NCI-H146 treated with DMSO at 0.1 percent for 48 hours (cell line): ENCODE results near the gene HLA-DOB.

ENCODE experiments used
- DNase-seq: peaks from one replicate; lab custom pipeline; 2025; ENCODE audit not compliant: unreplicated experiment; lab: John Stamatoyannopoulos, UW

The HLA-DOB gene

DNA sequence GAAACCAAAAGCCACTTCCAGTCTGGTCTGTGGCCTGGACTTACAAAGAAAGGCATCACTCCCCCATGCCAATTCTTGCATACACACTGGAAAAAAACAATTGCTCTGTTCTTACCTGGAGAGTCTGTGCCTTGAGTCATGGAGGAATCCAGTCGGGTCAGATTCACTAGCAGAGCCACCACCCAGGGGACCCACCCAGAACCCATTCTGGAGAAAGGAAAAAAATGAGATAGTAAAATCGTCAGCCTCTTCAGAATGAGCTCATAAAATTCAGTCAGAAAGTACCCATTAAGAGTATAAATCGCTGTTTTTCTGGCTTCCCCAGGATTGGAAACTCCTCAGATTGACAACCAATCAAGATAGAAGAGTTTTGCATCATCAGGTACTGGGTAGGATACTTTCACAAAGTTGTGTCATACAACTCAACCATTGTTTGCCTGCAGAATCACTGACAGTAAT, at the start of gene HLA-DOB:
TSS of gene HLA-DOB (minus strand) at position 257 of the 459 bp plus-strand sequence. CDS start at position 206, 51 bp downstream.
- no peak for DNase-seq

DNA sequence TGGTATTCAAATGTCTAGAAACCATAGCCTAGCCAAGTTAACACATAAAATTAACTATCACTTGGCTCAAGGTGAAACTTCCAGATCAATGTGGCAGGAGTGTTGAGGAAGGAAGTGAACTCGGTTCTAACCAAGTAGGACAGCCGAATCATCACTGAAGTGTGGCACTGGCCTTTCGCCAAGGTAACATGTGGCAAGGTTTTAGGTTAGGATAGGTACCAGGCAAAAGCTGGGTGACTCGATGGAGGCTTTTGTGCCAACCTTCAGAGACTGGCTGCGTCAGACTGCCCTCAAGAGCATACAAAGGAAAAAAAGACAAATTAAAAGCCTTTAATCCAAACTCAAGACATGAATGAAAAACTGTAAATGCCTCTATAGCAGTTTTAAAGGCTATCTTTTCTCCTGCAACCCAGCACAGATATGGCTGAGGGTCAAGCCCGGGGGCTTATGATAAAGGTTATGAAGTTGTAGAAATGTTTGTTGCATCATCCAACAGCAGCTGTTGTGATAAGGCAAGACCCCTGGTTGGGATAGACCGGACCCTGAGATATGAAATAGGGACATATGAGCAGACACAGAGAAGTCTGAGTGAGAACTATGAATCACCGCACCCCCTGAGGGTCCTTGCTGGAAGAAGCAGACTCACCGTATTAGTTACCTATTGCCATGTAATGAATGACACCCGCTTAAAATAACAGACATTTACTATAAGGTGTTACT, 49.1 kb upstream of the HLA-DOB start:
- no peak for DNase-seq

GRCh38 chr6:32862725-32863124, 45.9 kb upstream of the HLA-DOB start:
- no peak for DNase-seq

GRCh38 chr6:32860674-32861073, 43.9 kb upstream of the HLA-DOB start:
- DNase-seq, result no peak

GRCh38 chr6:32858194-32858593, 41.4 kb upstream of the HLA-DOB start:
- no peak for DNase-seq

DNA sequence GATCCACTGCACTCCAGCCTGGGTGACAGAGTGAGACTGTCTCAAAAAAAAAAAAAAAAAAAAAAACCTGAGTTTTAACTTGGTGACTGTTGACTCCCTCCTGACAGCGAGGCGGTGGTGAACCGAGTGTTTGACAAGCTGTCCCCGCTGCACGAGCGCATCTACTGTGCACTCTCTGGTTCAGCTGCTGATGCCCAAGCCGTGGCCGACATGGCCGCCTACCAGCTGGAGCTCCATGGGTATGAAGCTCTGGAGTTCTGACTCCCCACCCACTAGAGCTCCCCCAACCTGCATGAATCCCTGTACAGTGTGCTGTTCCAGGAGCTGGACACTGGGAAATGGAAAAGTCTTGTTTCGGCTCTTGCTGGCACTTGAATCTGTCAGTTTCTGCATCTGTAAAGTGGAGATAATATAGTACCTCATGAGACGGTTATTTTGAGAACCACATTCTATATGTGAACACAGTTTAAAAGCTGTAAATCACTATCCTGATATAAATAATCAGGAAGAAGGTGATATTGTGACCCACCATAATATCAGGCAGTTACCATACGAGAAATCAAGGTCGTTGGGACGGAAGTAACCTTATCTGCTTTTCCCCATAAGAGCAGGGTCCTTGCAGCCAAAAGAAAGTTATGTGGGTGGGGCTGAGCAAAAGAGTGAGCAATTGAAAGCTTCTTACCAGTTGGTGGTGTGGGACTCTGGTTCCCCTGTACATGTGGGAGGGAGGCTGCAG, 40.5 kb upstream of the HLA-DOB start:
- no peak for DNase-seq

GRCh38 chr6:32855467-32856174, 38.8 kb upstream of the HLA-DOB start:
- DNase-seq, result no peak

DNA sequence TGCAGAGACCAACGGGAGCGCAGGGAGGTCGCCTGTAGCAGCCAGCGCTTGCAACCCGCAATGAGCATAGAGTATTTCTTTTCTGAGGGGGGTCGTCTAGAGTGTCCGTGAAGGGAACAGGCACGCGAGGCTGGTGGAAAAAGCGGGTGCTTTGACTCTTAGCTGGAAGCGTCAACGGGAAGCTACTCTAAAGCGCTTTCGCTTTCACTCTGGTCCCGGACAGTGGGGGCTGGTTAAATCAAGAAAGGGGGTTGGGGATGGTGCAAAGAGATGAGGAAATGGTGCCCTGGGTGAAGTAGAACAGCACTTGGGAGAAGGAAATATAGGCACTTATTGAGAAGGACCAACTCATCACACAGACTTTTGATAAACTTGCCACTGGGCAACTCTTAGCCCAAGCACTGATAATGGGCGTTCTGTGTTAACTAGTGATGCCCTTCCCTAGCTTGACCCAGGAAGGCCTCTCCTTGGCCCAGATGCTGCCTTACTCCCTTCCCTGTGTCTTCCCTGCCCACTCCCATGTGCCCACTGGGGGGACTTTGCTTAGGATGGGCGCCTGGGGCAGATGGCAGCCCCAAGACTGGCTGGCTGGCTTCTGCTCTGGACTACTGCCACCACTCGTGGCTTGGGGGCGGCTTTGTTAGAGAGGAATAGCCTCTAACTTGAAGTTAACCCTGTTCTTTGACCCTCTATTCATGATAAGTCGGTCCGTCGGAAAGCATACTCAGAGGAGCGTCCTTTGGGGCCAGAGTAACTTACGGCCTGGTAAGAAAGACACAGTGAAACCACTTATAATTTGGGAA, 37.8 kb upstream of the HLA-DOB start:
- DNase-seq, result no peak

DNA sequence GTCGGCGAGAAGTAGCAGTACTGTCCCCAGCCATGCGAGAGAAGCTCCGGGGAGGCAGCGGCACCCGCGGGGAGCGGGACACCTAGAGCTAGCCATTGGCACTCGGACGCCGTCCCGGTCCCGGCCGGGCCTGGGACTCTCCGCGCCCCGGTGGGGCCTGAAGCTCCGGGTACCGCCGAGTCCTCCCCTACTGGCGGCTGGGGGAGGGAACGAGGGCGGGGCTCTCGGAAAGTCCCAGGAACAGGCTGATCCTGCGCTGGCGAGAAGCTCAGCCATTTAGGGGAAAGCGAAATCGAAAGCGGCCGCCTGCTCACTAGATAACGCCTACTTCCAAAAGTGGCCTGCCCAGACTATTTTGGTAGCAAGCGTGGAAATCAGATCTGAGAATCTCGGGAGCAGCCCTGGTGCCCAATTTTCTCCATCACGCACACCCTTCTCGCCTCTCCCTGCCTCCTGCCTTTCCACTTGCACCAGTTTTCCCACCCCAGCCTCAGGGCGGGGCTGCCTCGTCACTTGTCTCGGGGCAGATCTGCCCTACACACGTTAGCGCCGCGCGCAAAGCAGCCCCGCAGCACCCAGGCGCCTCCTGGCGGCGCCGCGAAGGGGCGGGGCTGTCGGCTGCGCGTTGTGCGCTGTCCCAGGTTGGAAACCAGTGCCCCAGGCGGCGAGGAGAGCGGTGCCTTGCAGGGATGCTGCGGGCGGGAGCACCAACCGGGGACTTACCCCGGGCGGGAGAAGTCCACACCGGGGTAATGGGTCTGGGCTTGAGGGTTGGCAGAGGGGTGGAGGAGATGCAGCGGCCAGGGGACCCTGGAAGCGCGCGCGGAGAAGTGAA, 37.0 kb upstream of the HLA-DOB start, which contains the start of the genes PSMB9 and TAP1:
TSS of gene PSMB9 (plus strand) at position 652 of the 835 bp plus-strand sequence. CDS start at position 690, 38 bp downstream.
TSS of gene TAP1 (minus strand) at position 164 of the 835 bp plus-strand sequence. CDS start at position 96, 68 bp downstream.
- DNase-seq, result peak; percentile 46

DNA sequence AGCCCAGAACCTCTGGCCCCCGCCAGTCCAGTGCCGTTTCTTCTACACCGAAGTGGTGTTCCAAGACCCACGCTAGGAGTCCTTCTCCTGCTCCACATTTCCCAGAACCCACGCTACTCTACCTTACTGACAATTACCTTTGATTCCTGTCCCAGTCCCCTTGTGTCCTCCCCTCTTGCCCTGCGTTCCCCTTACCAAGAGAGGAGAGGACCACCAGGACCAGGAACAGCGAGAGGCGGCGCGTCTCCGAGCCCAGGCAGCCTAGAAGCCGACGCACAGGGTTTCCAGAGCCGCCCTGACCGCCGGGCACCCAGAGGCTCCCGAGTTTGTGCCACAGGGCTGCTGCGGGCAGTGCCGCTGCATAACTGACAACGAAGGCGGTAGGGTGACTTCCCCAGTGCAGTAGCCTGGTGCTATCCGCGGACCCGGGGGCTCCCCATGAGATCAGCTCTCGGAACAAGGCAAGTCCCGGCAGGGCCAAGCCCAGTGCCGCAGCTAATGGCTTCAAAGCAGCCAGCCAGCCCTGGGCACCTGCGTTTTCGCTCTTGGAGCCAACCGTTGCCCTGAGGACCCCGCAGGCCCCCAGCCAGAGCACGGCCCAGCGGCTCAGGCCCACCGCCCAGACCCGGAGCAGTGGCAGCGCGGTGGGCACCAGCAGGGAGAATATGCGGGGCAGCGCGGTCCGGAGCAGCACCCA, 36.2 kb upstream of the HLA-DOB start:
- DNase-seq, result no peak

DNA sequence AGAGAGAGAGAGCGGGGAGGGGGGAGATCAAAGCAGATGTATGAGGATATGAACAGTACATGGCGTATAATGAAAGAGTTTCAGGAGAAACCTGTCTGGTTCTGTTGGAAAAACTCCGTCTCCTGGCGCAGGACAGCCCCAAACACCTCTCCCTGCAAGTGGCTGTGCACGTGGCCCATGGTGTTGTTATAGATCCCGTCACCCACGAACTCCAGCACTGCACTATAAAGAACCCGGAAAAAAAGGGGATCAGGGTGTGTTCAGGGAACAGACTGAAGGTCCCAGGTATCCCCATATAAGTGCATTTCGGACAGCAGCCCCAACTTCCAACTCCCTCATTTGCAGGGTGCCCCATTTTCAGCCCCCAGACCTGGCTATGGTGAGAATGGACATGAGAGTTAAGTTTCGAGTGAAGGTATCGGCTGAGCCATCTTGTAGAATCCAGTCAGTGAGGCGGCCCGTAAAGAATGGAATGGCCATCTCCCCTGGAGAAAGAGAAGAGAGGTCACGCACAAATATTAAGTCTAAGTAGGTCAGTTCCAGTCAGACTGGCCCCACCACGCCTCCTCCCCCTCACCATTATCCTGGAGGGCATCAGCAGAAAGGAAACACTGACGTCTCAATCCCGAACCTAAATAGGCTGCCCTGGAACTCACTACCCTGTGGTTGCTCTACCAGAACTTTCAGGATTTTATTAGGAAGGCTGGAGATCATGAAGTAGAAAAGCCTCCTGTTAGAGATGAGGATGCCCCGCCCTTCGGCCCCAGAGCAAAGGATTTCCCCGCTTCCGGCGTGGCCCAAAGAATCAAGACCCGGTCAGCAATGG, 35.4 kb upstream of the HLA-DOB start:
- no peak for DNase-seq

DNA sequence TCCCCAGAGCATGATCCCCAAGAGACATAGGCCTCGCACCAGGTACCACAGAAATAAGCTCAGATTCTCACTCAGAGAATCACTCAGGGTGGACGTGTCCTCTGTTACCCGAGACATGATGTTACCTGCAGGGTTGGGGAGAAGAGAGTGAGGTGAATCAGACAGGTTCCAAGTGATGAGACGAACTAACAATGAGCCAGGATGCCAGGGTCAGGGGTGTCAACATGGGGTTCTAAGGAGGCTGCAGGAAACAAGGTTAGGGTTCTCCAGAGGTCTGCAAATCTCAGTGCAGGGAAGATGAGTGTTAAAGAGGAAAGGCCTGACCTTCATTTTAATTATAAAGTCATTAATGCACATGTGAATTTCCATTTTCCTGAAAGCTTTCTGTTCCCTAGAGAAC, 34.2 kb upstream of the HLA-DOB start:
- DNase-seq, result no peak

- DNase-seq, result no peak
These were observed 32.3 kb upstream of the HLA-DOB start for GRCh38 chr6:32849126-32849525.

GRCh38 chr6:32847795-32848194, 31.0 kb upstream of the HLA-DOB start:
- no peak for DNase-seq

GRCh38 chr6:32847004-32847403, 30.2 kb upstream of the HLA-DOB start:
- DNase-seq, result no peak

- DNase-seq, result no peak
These were observed 28.6 kb upstream of the HLA-DOB start for GRCh38 chr6:32845384-32845884.

DNA sequence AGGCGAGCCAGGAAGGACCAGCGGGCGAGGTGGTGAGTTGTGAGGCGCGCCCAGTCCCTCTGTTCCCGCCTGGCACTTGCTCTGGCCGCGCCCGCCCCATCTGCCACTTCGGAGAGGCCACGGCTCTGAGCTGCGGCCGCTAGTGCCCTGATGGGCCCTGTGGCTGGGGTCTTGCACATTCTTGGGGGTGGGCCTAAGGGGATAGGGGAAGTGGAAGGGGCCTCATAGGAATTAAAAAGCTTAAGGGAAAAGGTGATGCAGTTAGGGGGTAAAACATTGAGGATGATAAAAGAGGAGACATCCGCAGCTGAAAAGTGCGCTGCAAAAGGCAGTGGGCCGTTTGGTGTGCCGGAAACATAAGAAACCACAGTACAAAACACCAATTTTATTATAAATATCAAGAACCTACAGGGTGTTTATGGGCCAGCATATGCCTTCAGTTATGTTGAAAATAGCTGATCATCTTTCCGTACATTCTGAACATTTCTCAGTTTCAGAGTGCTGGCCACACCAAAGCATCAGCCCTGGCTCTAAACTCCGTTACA, 28.1 kb upstream of the HLA-DOB start:
- DNase-seq, result no peak
